Measurements from ENCODE around the gene GMPPA.

The GMPPA gene

GRCh38 chr2:219506802-219507526 is 8.3 kb downstream of the GMPPA start:
- DNase-seq, result no peak

DNA sequence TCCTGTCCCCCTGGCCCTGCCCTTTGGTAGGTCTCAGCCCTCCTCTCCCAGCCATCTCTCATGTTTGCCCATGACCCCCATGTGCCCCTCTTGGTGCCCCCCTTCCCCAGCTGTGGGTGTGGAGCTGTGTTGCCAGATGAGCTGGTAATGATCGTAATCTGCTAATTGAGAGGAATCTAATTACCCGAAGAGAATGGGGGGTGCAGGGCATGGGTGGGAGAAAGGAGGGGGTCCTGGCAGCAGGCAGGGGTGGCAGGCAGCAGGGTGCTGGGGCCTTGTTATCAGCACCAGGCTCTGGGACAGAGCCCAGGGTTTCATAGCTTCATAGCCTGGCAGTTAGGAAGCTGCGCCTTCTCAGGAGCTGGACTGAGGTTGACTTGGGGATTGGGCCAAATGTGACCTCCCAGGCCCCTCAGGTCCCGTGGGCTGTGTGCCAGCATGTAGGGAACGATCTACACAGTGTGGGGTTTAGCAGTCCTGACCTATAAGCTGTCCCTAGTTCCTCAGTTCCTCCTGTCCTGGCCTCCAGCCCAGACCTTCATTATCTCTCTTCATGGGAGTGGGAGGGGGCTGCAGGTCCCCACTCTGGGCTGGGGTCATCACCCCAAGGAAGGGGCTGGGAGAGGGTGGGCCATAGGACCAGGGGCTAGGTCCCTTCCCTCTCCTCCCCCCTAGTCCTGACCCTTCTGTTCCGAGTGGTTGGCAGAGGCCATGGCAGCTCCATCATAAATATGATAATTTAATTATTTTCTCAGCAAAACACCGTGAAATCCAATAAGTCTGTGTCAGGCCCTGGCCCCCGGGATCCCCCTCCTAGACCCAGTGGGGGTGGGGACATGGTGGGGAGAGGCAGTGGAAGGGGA is 9.1 kb downstream of the GMPPA start:
- DNase-seq, result no peak

GRCh38 chr2:219508444-219508734 is 9.7 kb downstream of the GMPPA start:
- no peak for DNase-seq

DNA sequence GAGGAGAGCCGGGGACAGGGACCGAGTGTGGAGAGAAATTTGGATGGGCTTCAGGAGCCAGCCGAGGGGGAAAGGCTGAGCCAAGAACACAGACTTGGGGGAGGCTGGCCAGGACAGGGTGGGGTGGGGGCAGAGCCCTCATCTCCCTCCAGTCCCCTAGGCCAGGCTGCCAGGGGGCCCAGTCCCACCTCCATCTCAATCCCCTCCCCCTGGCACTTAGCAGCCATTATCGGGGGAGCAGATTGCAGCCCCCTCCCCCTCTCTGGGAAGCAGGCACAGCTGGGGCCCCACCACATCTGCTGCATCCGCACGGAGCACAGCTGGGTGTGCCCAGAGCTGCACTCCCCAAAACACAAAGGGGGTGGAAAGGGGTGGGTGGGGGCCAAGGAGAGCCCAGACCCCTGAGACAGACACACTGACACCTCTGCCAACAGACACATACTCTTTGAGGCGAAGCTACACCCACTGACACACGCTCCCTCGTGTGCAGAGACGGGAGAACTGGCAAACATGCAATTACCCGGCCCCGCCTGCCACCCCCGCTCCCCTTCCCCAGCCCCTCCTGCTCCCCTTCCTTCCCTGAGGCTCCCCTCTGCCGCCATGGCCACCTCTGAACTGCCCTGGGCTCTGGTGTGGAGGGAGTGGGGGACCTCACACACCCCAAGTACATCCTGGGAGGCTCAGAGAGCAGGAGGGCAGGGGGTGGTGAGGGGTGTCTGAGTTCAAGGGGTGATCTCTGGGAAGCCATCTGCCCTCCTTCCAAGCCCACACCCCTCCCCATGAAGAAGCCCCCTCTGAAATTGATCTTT is 10.5 kb downstream of the GMPPA start:
- DNase-seq, result no peak

GRCh38 chr2:219509780-219510511 is 11.3 kb downstream of the GMPPA start:
- DNase-seq, result peak in 1 of 2 experiments; percentile 41

DNA sequence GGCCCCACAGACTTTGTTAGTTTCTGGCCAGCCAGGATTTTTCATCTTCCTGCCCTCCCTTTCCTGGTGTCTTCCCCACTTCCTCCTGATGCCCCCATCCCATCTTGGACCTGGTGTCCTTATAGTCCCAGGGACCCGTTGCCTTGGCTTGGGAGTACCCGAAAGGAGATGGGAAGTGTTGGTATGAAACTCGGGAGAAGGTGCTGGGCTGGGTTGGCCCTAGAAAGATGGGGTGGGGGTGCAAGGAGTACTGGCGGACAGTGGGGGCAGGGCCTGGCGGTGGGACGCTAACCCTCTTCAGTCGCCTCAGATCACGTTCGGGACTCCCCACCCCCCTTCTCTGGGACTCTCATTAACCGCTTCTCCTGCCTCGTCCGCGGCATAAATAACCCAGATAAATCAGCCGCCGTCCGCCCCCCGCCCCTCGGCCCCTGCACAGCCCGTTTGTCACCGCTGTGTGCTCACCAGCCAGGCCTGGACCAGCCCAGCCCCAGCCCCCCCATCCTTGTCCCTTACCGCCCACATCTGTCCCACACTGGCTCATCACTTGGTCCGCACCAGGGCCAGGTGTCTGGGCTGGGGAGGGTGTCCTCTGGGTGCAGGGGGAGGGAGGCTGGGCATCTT is 11.9 kb downstream of the GMPPA start:
- DNase-seq, result no peak

GRCh38 chr2:219511547-219512325 is 13.0 kb downstream of the GMPPA start:
- no peak for DNase-seq

- no peak for DNase-seq
Measured at GRCh38 chr2:219512524-219513216, 14.0 kb downstream of the GMPPA start.

DNA sequence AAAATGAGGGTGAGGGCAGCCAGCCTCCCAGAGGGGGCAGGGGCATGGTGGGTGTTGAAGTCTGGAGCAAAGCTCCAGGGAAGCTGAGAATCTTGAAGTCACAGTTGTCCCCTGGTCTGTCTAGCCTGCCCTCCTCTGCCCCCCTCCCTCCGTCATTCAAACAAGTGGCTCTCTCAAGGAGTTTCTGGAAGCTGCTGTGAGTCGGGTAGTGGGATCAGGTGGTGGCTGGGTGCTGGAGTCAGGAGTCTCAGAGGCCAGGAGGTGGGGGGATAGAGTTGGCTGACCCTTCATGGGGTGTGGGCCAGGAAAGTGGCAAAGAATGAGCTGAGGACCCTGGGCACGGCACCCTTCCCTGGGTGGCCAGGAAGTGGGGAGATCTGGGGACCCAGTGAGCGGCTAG is 15.1 kb downstream of the GMPPA start:
- no peak for DNase-seq

DNA sequence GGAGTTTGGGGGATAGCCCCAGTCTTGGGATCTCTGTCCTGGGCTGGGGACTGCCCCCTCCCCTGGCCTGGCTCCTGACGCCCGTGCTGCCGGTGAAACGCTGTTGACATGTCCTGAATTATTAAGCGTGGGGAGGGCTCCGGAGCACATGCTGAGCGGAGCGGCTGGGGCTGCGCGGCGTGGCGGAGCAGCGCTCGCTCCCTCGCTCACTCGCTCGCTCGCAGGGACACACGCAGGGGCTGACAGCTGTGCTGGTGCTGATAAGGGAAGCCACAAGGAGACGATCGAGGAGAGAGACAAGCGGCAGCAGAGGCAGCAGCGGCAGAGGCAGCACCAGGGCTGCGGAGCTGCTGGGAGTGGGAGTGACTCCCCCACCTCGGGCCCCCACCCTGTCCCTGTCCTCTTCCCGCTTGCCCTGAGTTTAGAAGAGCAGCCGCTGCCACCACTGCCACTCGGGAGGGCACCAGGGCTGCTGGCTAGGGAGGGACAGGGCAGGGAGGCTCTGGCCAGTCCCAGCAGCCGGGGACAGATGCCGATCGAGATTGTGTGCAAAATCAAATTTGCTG is 15.6 kb downstream of the GMPPA start, which contains the start of gene ASIC4:
Gene ASIC4 (plus strand): TSS at position 287 of the 566 bp plus-strand sequence. CDS start 243 bp downstream, at position 530.
- DNase-seq, result no peak

- DNase-seq, result no peak
Measured at GRCh38 chr2:219514836-219515235, 16.1 kb downstream of the GMPPA start.

DNA sequence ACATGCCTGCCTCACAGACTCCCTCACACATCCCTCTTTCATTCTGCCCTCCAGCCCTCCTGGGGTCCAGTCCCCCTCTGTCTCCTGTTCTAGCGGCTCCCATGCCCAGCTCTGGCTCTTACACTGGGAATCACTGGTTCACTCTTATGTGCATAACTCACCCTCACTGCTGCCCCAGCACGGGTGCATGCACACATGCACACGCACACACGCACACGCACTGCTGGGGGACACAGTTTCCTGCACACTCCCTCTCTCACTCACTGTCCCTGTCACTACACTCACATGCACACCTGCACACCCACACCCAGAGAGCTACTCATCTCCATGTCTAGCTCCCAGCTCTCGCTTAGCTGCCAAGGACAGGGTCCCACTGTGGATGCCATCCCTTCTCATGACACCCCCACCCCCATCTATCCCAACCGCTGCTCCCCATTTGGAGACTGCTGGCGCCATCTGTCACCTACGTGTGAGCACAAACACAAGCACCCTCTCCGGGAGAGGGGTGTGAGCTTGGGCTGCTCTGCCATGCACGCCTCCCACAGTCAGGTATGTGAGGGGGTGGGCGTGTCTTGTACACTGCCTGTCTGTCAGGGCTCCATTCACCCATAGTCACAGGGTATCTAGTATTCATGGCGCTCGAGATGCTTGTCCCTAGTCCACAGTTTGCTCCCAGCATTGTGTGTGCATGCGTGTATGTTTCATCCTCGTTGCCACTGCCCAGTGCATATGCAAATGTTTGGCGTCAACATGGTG is 17.4 kb downstream of the GMPPA start:
- DNase-seq, result no peak

GRCh38 chr2:219516888-219517287 is 18.2 kb downstream of the GMPPA start:
- no peak for DNase-seq

DNA sequence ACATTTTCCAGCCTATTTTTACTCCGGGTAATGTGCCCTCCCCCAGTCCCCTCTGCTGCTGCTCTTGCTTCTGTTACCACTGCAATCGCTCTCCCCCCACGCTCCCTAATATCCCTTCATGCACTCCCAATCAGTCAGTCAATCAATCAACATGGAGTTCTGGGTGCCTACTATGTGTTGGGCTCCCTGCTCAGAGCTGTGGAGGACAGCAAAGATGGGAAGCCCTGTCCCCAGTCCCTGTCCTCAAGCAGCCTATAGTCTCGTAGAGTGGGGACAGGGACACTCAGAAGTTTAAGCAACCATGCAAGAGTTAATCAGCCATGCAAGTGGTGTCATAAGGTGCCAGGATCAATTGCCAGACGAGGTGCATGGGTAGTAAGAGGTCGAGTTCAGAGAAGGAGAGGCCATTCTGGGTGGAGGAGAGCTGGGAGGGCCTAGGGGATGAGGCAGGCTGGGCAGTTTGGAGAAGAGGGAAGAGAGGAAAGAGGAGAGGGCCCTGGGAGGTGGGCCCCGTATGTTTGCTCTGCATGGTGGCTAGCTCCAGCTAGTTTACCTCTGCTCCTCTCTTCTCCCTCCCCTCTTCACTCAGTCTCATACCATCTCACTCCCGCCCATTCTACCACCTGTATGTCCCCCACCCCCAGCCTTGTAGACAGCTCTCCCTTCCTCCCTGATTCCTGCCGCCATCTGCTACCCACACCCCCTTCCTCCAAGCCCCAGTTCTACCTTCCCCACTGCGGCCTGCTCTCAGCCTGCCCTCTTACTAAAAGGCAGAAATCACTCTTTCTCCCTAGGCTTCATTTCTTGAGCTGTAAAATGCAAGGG is 19.5 kb downstream of the GMPPA start:
- DNase-seq, result no peak

GRCh38 chr2:219519526-219519916 is 20.8 kb downstream of the GMPPA start:
- no peak for DNase-seq

DNA sequence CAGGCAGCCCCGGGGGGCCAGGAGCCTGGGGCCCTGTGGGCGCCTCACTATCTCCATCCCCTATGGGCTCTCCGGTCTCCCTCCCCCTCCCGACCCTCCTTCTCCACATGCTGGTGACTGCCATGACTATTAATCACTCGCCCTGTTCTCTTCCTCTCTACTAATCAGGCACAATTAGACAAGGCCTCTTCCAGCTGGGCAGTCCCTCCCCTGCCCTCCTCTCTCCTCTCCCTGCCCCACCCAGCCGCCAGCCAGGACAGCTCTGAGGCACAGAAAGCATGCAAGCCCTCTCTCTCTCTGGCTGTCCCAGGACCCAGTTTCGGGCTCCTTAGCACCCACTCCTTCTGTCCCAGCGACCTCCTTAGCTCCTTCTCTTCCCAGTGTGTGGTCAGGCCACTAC is 21.4 kb downstream of the GMPPA start:
- no peak for DNase-seq

DNA sequence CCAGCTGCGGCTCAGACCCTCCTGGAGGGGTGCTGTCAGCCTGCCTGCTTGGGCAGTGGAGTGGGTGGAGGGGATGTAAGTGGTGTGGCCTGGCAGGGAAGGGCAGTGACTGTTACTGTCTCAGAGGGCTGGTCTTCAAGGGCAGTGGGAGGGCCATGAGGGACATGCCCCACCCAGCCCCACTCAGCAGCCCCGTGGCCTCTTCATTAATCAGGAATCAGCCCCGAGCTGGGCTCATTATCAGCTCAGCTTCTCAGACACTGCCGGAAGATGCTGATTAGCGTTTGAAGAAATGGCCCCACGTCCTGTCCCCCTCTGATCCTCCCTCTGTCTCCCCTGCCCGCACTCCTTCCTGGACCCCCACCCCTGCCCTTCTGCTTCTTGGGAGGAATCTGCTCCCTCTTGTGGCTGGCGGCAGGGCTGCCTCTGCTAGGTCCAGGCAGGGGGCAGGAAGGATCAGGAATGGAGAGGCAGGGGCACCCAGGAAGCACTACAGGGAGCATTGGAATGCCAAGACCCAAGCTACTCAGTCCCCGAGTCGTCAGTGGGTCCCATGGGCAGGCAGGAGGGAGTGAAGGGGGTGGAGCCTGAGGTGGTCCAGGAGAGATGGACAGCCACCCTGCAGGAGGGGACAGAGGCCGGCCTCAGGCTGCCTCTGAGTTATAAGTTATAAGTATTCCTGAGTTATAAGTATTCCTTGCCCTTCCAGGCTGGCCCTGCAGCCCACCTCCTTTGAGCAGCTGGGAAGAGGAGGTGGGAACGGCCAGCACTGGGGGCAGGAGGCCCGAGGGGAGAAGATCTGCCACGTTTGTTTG is 22.6 kb downstream of the GMPPA start:
- peak in 1 of 2 experiments; percentile 39 for DNase-seq
